DMS53 treated with DMSO at 0.1 percent for 48 hours (cell line): ENCODE results near the gene ASPDH.

Source experiments
- DNase-seq: peaks from one replicate; lab custom pipeline; 2025; ENCODE audit not compliant: unreplicated experiment; lab: John Stamatoyannopoulos, UW

Gene ASPDH

DNA sequence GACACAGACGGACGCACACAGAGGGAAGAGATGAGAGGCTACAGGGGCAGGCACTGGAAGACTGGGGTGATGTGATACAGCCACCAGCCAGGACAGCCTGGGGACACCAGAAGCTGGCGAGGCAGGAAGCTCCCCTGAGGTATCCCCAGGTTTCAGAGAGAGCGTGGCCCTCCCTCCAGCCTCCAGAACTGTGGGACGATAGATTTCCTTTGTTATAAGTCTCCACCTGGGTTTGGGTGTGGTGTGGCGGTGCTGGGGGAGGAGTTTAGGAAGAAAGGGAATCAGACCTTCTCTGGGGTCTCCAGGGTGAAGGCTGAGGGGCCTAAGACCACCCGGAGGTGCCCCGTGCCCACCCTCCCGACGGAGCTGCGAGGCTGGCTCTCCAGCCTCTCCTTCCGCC lies 2.7 kb upstream of the ASPDH start:
- no peak for DNase-seq

DNA sequence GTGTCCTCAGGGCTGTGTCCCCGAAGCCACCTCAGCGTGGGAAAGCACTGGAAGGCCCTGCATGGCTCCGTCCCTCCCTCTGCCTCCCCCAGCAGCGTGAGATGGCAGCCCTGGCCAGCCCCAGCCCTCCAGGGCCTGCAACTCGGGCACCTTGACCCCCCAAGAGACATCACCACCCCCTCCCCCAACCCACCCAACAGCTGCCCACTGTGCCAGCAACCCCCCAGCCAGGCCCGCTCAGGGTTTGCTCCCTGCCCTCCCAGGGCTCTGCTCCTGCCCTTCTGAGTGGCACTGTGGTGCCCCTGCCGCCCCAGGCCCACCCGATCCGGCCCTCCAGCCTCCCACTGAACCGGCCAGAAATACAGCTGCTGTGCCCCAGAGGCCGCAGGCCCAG lies 1.5 kb upstream of the ASPDH start:
- no peak for DNase-seq

DNA sequence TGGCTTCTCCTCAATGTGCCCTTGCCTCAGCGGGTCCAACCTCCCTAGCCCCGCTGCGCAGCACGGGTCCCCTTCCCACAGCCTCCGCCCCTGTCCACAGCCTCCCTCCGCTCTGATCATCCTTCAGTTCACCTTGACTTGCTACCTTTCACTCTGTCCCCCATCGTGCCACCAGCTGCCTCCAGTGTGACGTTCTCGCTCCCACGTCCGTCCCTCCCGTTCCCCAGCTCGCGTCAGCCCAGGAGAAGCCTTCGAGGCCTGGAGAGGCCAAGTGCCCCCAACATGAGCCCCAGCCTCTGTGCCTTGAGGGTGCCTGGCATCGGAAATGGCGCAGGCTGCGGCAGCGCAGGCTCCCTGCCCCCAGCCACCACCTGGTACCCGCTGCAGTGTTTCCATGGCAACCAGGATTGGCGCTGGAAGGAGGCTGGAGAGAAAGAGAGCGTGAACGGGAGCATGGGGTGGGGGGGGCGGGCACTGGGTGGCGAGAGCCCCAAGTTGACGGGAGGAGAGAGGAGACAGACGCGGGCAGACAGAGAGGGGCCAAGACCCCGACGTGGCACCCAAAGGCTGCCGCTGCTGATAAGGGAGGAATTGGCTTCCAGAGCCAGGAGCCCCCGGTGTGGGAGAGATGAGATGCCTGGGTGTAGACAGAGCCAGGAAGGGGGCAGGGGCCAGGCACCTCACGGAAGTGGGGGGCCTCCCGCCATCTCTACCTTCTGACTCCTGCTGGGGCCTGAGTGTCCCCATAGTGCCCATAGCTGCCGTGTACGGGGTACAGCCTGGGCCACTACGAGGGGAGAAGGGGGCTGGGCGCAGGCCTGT lies 844 bp upstream of the ASPDH start:
- DNase-seq: no peak

DNA sequence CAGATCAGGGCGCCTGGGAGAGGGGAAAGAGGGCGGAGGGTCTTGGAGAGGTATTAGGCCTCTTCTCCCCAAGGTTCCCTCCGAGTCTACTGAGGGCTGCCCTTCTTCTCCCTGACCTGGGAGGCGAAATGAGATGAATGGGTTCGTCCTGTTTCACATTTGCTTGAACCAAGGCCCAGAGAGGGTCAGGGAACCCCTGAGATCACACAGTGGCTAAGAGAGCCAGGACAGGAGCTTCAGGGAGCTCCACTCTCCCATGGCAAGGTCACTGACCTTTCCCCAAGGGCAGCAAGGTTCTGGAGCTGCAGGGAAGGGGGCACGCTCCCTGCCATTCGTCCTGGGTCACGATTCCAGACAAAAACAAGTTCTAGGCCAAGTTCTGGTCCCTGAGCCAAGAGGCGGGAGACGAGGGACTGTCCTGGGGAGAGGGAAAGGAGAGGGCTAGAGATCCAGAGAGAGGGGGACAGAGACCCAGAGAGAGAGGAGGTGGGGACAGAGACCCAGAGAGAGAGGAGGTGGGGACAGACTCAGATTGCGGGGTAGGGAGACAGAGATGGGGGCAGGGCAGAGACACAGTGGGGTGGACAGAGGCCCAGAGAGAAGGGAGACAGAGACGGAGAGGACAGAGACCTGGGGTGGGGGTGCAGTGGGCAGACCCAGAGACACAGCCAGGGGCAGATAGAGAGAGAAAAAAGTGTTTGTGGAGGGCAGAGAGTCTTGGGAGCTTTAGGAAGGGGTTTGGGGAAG lies 541 bp downstream of the ASPDH start:
- no peak for DNase-seq

DNA sequence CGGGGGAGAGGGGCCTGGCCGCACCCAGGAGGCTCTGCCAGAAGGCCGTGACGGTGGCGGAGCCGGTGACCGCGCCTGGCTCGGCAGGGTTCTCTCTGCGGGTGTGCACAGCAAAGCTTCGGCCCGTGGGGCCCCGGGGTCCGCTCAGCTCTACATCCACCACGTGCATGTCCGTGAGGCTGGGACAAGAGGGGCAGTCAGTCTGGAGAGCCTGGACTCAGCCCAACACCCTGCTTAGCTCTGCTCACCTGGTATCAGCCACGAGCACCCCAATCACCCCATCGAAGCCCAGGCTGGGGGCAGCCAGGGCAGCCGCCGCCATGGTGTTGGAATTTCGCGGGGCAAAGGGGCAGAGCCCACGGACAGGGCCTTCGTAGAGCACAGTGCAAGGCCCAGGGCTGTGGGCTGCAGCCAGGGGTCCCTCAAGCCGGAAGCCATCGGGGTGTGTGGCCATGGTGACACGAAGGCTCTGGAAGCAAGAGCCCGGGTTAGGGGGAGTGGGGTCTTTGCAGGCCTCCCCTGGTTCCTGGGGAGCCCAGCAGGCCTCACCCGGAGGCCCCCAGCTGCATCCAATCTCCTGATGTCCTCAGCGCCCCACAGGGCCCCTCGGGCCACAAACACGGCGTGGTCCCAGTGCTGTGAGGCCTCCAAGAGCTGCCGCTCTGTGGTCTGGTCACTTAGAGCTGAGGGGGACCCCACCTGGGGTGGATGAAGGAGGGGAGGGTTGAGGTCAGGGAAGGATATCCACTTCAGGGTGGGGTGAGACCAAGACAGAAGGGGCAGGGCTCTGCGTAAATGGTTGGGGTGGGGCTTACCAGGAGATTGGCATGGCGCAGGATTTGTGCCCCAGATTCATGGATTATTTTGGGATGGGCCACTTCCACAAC lies 1.4 kb downstream of the ASPDH start:
- DNase-seq: no peak

DNA sequence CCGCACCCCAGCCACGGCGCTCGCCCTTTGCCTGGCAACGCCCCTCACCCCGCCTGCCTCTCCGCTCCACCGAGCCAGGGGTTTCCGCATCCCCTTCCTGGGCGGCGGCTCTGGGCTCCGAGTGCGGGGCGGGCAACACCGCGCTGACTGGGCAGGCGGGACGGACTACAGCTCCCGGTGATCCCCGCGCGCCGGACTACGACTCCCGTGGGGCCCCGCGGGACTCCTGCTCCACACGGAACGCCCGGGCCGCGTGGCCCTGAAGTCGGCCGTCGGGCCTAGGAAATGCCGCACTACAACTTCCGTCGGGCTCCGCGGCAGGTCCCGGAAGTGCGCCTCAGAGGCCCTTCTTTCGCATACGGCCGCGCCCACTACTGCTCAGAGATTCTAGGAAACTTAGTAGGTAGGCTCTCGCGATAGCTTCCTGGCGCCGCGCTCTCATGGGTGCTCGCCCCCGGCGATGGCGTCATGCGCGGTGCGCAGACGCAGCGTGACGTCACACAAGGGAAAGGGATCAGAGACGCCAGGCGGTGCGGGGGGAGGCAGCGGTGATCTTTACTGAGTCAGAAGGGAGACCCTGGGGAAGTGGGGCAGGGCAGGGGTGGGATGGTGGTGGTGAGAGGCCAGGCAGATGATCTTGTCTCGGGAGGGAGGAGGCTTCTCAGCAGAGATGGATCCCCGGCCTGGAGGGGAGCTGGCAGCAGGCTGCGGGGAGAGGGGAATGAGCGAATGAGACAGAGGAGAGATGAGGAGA lies 2.5 kb downstream of the ASPDH start, which contains the start of gene JOSD2:
Gene JOSD2, minus strand, starts transcription at position 123 of the 754 bp plus-strand sequence. CDS start 760 bp downstream, outside the sequence.
- peak; percentile 80 for DNase-seq

DNA sequence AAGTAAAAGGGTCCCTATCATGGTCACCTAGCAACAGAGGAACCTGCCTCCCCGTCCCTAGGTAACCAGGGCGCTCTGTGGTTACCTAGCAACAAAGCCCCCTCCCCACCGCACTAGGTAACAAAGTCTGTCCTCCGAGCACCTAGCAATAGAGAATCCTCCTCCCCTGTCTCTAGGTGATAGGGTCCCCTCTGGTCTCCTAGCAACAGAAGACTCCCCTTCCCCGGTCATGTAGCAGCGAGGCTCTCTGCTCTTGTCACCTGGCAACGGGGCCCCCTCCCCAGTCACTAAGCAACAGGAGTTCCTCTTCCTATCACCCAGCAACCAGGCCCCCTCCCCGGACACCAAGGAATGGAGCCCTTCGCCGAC lies 3.0 kb downstream of the ASPDH start:
- no peak for DNase-seq

DNA sequence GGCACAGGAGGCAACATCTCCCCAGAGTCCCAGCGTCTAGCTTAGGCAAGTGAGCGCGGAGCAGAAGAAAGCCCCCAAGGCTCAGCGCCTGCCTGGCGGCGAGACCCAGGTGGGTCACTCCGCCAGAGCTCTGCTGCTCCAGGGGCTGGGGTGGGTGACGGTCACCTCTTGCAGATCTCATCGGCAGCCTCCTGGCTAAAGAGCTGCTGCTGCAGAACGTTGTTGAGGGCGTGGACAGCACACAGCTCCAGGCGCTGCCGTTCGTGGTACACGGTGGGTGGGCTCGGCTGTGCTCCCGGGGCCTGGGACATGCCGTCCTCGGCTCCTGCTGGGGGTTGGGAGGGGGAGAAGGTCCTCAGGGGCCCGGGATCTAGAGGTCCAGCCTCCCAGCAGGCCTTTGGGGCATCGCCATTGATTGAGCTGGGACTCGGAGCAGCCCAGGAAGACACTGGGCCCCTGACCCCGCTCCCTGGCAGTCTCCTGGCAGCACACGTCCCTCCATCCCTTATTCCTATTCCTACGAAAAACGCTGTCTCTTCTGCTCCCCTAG lies 3.5 kb downstream of the ASPDH start:
- DNase-seq: no peak

DNA sequence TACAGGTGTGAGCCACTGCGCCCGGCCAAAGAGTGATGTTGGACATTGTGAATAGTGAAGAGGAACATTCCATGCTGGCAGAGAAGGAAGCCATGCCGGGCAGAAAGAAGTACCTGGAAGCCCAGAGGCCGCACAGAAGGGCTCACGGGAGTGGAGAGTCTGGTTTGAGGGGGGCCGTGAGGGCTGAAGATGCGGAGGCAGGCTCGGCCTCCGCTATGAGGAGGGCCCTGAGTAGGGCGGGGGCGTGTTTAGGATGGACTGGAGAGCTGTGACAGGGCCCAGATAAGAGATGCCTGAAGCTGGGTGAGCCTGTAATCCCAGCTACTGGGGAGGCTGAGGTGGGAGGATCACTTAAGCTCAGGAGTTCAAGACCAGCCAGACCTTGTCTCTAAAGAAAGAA lies 4.3 kb downstream of the ASPDH start:
- DNase-seq: no peak

DNA sequence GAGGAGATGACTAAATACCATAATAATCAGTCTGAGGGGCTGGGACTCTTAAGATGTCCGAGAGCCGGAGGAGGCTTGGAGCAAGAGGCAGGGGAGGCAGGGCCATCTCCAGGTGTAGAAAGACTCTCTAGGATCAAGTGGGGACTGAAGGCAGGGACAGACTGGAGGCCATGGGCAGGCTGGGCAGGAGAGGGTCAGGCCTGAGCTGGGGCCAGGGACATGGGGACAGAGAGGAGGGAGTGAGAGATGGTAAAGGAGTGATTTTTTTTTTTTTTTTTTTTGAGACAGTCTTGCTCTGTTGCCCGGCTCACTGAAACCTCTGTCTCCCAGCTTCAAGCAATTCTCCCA lies 4.9 kb downstream of the ASPDH start:
- no peak for DNase-seq

DNA sequence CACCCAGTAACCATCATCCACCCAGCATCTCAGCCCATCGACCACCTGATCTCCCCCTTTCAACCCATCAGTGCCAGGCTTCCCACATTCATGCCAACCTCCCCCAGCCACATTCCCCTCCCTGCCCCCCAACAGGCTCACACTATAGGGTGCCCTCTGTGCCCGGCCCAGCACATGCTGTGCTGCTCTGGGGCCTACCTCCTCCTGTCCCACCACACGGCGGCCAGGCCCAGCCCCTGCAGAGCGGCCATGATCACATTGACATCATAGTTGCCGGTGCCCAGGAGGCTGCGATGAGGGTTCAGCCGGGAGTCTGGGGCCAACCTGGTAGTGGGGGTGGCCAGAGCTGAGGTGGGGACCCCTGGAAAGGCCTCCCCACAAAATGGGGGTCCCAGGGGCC lies 6.3 kb downstream of the ASPDH start:
- no peak for DNase-seq

DNA sequence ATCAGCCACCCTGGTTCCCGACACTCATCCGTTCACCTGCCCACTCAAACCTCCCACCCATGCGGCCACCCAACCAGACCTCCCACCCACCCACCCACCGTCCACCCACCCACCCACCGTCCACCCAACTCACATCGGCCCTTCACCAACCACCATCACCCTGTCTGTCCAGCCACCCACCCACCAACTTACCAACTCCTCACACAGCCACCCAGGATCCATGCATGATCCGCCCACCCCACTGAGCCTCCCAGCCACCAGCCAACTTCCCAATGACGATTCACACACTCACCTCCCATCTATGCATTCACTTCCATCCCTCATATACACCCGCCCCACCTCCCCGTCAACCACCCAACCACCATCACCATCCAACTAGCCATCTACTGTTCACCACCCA lies 7.0 kb downstream of the ASPDH start:
- DNase-seq: no peak

DNA sequence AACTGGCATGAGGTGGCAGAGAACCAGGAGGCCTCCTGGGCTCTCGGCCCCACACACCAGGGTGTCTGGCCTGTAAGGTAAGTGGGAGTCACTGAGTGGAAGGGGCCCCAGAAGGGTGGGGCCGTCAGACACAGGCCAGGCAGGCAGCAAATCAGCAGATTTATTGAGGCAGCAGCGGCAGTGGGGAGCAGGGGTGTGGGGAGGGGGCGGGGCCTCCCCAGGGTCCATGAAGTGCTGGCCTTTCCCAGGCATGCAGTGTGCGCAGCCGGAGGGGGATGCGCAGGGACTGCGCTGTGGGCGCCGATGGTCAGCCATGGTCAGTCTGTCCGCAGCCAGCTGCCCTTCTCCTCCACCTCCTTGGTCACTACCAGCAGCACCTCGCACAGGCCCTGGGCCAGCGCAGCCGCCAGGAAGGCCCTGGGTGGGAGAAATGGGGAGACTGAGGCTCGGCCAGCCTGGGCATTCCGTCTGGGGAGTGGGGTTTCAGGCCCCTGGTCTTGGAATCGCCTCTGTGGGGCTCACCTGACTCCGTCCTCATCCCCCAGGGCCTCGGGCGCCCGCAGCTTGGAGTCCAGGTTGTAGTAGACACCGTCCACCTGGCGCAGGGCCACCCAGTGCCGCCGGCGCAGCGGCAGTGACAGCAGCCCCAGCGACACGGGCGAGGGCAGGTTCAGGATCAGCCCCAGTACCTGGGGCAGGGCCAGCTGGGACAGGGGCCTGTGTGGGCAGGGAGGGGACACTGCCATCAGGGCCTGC lies 7.7 kb downstream of the ASPDH start:
- no peak for DNase-seq

DNA sequence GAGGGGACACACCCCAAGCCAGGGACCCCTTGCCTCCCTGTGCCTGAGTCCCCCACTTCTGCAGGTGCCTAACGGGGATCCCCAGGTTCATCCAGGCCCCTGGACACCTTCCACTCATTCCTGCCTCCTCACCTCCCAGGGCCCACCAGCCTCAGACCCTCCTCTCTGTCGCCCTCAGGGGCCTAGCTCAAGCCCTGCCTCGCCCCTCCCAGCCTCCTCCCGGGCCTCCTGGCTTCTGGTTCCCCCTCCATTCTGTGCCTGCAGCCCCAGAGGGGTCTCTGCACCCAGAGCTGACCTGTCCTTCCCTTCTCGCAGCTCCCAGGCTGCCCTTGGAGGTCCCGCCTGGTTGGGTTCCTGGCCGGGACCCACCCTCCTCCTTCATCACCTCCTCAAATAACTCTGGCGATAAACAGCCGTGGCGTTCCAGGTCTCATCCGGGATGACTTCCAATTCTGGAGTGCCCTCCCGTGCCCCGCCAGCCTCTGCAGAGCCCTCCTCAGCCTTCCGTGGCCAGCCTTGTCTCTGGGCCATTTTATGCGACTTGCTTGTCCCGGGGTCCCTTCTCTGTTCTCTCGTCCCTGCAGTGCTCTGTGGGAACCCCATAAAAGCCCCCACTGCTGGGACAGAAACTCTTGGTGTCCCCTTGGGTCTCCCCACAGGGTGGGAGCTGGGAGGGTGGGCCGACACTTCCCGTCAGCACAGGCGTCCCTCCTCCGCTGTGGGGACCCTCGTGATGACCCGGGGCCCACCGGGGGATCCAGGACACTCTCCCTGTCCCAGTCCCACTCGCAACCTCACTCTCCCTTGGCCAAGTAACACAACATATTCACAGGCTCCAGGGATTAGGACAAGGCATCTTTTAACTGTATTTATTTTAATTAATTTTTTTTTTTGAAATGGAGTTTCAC lies 11.9 kb downstream of the ASPDH start:
- no peak for DNase-seq

DNA sequence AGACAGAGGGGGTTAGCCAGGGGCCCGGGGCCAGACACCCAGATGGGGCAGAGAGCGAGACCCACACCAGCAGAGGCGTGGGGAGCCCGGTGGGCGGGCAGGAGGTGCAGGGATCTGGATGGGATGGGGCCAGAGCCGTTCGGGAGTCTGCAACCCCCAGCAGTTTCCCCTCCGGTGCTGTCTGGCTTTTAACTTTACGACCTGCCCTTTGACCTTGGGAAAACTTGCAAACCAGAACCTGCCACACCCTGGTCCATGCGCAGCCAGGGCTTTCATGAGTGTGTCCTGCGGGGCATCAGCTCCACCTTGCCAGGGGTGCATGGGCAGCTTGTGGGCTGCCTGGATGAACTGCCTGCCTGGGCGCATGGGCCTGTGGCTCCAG lies 12.5 kb downstream of the ASPDH start:
- no peak for DNase-seq

DNA sequence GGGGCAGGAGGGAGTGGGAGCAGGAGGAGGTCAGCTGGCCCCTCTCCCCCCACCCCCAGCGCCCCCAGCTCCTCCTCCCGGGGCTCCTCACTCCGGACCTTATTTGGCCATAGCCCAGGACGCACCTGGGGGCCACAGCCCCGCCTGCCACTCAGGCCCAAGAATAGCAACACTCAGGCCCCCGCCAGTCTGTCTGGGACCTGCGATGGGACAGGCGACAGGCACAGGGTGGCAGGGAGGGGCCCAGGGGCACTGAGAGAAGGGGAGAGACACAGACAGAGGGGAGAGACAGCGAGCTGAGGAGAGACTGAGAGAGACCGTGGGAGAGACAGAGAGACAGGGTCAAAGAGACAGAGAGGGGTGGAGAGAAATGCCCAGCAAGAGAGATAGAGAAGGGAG lies 13.0 kb downstream of the ASPDH start:
- no peak for DNase-seq

DNA sequence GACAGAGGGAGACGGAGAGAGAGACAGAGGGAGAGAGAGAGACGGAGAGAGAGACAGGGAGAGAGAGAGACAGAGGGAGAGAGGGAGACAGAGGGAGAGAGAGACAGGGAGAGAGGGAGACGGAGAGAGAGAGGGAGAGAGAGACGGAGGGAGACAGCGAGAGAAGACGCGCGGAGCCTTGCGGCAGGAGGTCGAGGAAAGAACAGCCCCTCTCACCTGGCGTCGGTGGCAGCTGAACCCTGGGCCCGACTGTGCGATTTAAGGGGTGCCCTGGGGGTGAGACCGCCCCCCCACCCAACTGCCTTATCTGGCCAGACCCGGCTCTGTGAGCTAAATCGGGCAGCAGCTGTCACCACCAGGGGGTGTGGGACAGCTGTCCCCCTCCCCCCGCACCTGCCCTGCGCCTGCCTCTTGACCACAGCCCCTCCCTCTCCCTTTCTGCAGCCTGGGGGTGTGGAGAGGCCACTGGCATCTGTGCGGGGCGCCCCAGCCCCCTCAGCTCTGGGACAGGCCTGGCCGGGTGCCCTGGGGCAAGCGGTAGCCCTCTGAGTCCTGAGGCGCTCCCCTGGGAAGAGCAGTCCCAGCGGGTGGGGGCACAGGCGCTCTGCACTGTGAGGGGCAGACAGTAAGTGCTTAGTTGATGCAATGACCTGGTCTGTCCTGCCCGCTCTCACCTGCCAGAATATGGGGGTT lies 13.5 kb downstream of the ASPDH start:
- no peak for DNase-seq
